HEK293T (cell line): ENCODE measurements around the gene TIMP1.

ENCODE experiments used
- ARNT ChIP-seq: fragments of 450-650 bp; IDR thresholded peaks from 2 replicates; pipeline ENCODE4 v1.6.1; 2017; ENCODE audit warnings: mild to moderate bottlenecking
- CTBP1 ChIP-seq: fragments of 450-650 bp; IDR thresholded peaks from 2 replicates; pipeline ENCODE4 v1.6.1; 2016; ENCODE audit warnings: borderline replicate concordance
- ELF4 ChIP-seq: fragments of 450-650 bp; IDR thresholded peaks from 2 replicates; pipeline ENCODE4 v1.6.1; 2017; ENCODE audit warnings: antibody characterized with exemption
- FOXA1 ChIP-seq: fragments of 450-650 bp; IDR thresholded peaks from 2 replicates; pipeline ENCODE4 v1.6.1; 2016; ENCODE audit warnings: mild to moderate bottlenecking
- FOXK2 ChIP-seq: fragments of 450-650 bp; IDR thresholded peaks from 2 replicates; pipeline ENCODE4 v1.6.1; 2016; ENCODE audit warnings: mild to moderate bottlenecking
- HDGF ChIP-seq: fragments of 450-650 bp; IDR thresholded peaks from 2 replicates; pipeline ENCODE4 v1.6.1; 2017; ENCODE audit warnings: antibody characterized with exemption, borderline replicate concordance
- L3MBTL2 ChIP-seq: fragments of 450-650 bp; conservative IDR thresholded peaks from 2 replicates; pipeline ENCODE4 v1.6.1; 2016; ENCODE audit warnings: mild to moderate bottlenecking
- LEF1 ChIP-seq: fragments of 450-650 bp; IDR thresholded peaks from 2 replicates; pipeline ENCODE4 v1.6.1; 2017; ENCODE audit warnings: mild to moderate bottlenecking, borderline replicate concordance
- SP1 ChIP-seq: fragments of 450-650 bp; IDR thresholded peaks from 2 replicates; pipeline ENCODE4 v1.6.1; 2017
- SUZ12 ChIP-seq: fragments of 450-650 bp; IDR thresholded peaks from 2 replicates; pipeline ENCODE4 v1.6.1; 2016; ENCODE audit warnings: mild to moderate bottlenecking
- TARDBP ChIP-seq: fragments of 450-650 bp; IDR thresholded peaks from 2 replicates; pipeline ENCODE4 v1.6.1; 2016
- TF ChIP-seq, protein P1 (sequence below): fragments of 450-650 bp; IDR thresholded peaks from 2 replicates; pipeline ENCODE4 v1.6.1; 2016

DNA sequence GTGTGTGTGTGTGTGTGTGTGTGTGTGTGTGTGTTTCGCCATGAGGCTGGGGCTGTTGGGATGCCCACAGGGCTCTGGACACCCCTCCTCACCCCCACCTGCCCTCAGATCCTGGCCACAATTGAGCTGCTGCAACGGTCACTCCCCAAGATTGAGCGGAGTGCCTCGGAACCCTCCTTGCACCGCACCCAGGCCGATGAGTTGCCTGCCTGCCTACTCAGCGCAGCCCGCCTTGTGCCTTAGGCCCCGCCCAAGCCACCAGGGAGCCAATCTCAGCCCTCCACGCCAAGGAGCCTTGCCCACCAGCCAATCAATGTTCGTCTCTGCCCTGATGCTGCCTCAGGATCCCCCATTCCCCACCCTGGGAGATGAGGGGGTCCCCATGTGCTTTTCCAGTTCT is 11.0 kb upstream of the TIMP1 start:
- TF ChIP-seq ARNT: no peak
- TF ChIP-seq CTBP1: no peak
- no peak for TF ChIP-seq LEF1
- TF ChIP-seq SUZ12: no peak
- no peak for TF ChIP-seq L3MBTL2
- TF ChIP-seq TARDBP: no peak
- TF ChIP-seq, protein P1, sequence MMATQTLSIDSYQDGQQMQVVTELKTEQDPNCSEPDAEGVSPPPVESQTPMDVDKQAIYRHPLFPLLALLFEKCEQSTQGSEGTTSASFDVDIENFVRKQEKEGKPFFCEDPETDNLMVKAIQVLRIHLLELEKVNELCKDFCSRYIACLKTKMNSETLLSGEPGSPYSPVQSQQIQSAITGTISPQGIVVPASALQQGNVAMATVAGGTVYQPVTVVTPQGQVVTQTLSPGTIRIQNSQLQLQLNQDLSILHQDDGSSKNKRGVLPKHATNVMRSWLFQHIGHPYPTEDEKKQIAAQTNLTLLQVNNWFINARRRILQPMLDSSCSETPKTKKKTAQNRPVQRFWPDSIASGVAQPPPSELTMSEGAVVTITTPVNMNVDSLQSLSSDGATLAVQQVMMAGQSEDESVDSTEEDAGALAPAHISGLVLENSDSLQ: no peak
- TF ChIP-seq FOXA1: no peak
- TF ChIP-seq SP1: no peak
- no peak for TF ChIP-seq HDGF
- no peak for TF ChIP-seq ELF4
- TF ChIP-seq FOXK2: no peak
